ENCODE measurements around the gene PLEKHA7.

Gene PLEKHA7

DNA sequence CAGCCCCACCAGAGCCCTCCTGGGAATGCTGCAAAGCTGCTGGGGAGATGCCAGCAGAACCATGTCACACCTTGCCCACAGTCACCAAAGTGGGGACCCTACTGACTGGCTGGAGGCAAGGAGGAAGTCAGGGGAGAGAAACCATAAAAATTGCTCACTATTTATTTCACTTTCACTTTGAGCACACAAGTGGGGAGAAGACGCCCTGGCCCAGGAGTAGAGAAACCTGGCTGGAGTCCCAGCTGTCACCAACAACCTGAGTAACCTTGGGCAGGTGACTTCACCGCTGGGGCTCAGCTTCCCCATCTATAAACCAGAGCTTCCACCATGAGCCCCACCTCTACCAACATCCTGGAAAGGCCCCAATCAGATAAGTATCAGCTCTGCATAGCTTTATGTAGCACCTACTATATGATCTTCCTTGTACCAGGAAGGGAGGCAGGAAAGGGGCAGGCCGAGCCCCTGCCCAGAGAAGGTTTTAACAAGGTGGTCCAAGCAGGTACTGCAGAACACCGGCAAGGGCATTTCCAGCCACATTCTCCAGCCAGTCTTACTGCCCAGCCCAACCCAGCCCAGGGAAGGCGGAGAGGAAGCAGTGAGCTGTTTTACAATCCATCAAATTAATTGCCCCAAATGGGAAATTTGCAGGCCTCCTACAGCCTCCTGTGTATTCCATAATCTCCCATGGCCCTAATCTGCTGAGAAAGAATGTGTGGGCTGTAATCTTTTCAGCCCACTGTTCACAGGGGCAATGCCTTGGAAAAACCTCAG, 27.6 kb downstream of the PLEKHA7 start:
- TF ChIP-seq SIN3A (IDR thresholded peaks at IDR 0.05; ENCODE audit: borderline replicate concordance, insufficient read depth, low read length), result no peak
- no peak for TF ChIP-seq FOXP2 (optimal IDR thresholded peaks at IDR 0.05; ENCODE audit: borderline replicate concordance, extremely low read depth, extremely low read length, insufficient read depth)
- TF ChIP-seq TAF1 (IDR thresholded peaks at IDR 0.05; ENCODE audit: borderline replicate concordance, insufficient read depth, low read length), result no peak
- no peak for TF ChIP-seq POLR2AphosphoS5 (IDR thresholded peaks at IDR 0.05; ENCODE audit: low read depth, low read length)
- TF ChIP-seq REST (IDR thresholded peaks at IDR 0.05; ENCODE audit: insufficient read depth in 1 of 2, low read depth in 2 of 2, low read length in 2 of 2), result no peak

DNA sequence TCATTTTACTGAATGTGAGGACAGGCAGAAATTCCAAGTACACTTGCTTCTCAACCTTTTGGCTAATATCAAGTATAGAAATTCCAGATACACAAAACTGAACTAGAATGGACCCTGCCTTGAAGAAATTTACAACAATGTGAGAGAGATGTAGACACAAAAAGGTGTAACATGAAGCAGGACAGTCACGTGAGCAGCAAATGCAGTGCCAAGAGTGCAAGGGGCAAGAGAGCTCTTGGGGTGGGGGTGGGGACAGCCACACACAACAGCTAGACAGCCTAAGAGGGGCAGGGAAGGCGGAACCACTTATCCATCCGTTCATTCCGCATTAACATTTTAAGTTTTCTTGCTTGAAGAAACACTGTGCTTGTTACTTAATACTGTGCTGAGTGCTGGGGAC, 28.9 kb downstream of the PLEKHA7 start:
- TF ChIP-seq REST (IDR thresholded peaks at IDR 0.05; ENCODE audit: insufficient read depth in 1 of 2, low read depth in 2 of 2, low read length in 2 of 2) (no peak), TAF1 (IDR thresholded peaks at IDR 0.05; ENCODE audit: borderline replicate concordance, insufficient read depth, low read length) (no peak), SIN3A (IDR thresholded peaks at IDR 0.05; ENCODE audit: borderline replicate concordance, insufficient read depth, low read length) (no peak), FOXP2 (optimal IDR thresholded peaks at IDR 0.05; ENCODE audit: borderline replicate concordance, extremely low read depth, extremely low read length, insufficient read depth) (no peak), POLR2AphosphoS5 (IDR thresholded peaks at IDR 0.05; ENCODE audit: low read depth, low read length) (no peak)

DNA sequence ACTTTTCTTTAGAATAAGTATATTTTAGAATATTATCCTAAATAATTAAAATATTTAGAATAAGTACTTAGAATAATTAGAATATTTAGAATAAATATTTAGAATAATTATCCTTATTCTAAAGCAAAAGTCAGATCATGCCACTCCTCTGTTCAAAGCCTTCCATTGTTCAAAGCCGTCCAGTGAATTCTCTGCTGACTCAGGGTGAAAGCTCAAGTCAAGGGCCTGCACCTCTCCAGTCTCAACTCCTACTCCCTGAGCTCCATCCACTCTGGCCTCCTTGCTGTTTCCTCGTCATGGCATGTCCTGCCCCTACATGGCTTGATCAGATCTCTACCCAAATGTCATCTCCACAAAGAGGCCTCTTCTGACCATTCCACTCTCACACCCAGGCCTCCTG, 30.0 kb downstream of the PLEKHA7 start:
- TF ChIP-seq POLR2AphosphoS5 (IDR thresholded peaks at IDR 0.05; ENCODE audit: low read depth, low read length), result no peak
- TF ChIP-seq REST (IDR thresholded peaks at IDR 0.05; ENCODE audit: insufficient read depth in 1 of 2, low read depth in 2 of 2, low read length in 2 of 2), result no peak
- no peak for TF ChIP-seq FOXP2 (optimal IDR thresholded peaks at IDR 0.05; ENCODE audit: borderline replicate concordance, extremely low read depth, extremely low read length, insufficient read depth)
- no peak for TF ChIP-seq TAF1 (IDR thresholded peaks at IDR 0.05; ENCODE audit: borderline replicate concordance, insufficient read depth, low read length)
- TF ChIP-seq SIN3A (IDR thresholded peaks at IDR 0.05; ENCODE audit: borderline replicate concordance, insufficient read depth, low read length), result no peak

DNA sequence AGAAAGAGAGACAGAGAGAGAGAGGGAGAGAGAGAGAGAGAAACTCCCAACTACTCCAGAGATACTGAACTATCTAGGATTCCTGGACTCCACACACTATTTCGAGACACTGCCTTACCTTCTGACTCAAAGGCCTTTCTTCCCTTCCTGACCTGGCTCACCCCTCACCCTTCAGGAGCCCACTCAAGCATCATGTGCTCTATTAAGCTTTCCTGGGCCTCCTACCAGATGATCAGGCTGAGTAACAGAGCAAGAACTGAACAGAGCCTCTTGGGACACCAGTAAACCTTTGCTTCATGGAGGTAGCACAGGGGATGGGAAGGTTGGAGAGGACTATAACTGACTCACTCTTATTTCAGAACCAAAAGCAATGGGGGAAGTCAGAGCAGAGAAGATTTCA, 31.4 kb downstream of the PLEKHA7 start:
- no peak for TF ChIP-seq REST (IDR thresholded peaks at IDR 0.05; ENCODE audit: insufficient read depth in 1 of 2, low read depth in 2 of 2, low read length in 2 of 2)
- TF ChIP-seq FOXP2 (optimal IDR thresholded peaks at IDR 0.05; ENCODE audit: borderline replicate concordance, extremely low read depth, extremely low read length, insufficient read depth), result no peak
- no peak for TF ChIP-seq POLR2AphosphoS5 (IDR thresholded peaks at IDR 0.05; ENCODE audit: low read depth, low read length)
- TF ChIP-seq TAF1 (IDR thresholded peaks at IDR 0.05; ENCODE audit: borderline replicate concordance, insufficient read depth, low read length), result no peak
- no peak for TF ChIP-seq SIN3A (IDR thresholded peaks at IDR 0.05; ENCODE audit: borderline replicate concordance, insufficient read depth, low read length)

All from PFSK-1 (cell line).